Stimulated activated naive CD8-positive, alpha-beta T cell treated with anti-CD3 and anti-CD28 coated beads, Interleukin-15, Interleukin-2, amounts not matched to agents 100 U/mL and 50 U/mL, for 24 hours (primary cell): ENCODE results near the gene CYRIA.

Experiments used
- ATAC-seq: fragments of 150-1000 bp; cut with Tn5 transposase; one replicate; pipeline ENCODE4 v1.10.0; 2021
- DNase-seq: peaks from one replicate; pipeline ENCODE4 v3.0.0; 2021

The CYRIA gene

DNA sequence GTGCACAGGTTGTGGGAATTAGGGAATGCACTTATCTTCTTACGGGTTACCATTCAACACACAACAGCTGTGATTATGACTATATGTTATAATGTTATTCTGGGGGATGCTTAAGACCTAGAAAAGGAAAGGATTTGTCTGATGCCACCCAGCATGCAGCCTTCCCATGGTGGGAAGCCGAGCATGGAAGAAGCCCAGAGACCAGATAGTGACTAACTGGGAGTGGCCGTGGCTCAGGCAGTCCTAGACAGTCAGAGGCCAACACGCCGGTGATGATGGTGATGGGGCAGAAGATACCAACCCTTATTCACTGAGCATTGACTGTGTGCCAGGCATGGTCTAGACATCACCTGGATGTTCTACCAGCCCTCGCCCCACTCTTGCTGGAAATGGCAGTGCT, 35.9 kb downstream of the CYRIA start:
- ATAC-seq (no peak), DNase-seq (no peak)

DNA sequence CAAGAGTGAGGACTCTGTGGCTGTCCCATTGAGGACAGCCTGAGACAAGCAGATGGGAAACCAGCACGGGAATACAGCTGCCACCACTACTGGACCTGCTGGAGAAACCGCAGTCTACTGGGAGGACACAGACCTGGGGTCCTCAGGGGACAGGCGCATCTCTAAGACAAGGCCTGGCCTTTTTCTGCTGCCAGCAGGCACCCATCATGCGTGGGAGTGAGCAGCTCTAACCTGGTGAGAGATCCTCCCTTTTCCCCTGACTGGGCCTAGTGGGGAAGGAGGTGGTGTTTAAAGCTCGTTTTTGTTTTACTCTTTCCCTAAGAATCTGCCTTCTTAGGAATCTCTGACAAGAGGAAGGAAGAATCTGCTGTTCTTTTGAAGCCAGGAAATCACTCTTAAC, 36.6 kb downstream of the CYRIA start:
- no peak for ATAC-seq
- no peak for DNase-seq

DNA sequence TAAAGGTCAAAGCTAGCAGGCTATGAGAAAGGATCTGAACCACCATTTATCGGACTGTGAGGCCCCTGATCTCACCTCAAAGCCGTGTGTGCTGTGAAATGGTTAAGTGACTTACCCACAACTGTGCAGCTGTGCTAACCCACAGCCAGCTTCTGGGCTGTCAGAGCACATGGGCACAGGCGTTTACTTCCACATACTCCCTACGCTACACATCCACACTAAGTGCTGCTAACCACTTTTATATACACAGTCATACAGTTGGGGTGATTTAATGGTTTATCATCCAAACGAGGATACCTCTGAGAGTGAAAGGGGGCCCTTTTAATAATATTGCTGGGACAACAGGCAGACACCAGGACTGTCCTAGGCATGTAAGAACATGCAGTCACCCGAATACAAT, 37.3 kb downstream of the CYRIA start:
- ATAC-seq (peak; percentile 41), DNase-seq (no peak)

DNA sequence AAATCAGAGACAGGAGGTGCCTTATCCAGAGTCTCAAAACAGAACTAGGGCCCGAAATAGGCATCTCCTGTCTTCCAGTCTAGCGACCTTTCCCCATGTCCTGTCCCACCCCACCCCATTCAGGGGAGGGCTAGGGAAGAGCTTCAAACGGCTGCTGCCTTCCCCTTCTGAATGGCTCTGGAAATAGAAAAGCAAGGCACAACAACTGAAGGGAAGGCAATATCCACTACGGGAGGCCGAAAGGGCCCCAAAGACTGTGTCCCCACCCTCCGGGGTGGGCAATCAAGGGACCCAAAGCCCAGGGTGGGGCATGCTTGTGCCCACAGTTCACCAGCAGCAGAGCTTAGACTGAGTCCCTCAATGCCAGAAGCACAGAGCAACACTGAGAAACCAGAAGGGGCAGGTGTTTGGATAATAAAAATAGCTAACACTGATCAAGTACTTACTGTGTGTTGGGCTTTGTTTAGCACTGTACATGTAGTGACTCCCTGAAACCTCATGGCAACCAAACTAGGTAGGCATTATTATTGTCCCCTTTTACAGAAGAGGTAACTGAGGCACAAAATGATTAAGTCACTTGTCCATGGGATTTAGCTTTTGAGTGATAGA, 38.5 kb downstream of the CYRIA start:
- no peak for ATAC-seq

DNA sequence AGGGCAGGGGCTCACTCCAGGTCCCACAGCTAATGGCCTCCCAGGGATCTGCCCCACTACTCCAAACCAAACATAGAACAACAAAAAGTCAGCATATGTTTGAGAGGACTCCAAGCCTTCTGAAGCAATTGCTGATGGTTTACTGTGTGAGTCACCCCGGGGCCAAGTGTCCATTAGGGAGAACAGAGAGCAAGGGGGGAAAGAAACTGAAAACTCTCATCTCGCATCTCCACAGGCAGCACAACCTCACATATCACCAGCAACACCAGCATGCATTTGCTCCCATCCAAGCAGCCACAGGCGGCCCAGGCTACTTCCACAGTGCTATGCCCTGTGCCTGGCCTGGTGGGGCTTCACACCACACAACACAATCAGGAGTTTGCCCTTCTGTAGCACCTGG, 39.1 kb downstream of the CYRIA start:
- no peak for ATAC-seq
- no peak for DNase-seq

More for the DNA sequence above, 38.5 kb downstream of the CYRIA start:
- DNase-seq, result no peak

DNA sequence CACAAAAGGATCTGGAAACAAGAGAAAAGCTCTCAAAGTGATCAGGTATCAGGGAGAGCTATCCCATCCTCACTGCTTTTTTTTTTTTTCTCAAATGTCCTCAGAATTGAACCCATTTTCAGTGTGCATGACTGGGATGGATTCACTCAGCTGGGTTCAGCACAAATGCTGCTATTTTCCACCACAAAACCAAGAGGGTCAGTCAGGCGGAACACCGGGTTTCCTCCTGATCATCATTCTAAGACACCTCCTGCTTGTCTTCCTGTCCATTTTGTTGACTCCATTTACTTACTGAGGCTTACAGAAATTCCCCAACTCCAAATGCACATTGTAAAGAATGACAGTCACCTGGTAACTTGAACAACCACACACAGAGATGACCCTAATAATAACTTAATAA, 39.9 kb downstream of the CYRIA start:
- DNase-seq (no peak), ATAC-seq (no peak)

DNA sequence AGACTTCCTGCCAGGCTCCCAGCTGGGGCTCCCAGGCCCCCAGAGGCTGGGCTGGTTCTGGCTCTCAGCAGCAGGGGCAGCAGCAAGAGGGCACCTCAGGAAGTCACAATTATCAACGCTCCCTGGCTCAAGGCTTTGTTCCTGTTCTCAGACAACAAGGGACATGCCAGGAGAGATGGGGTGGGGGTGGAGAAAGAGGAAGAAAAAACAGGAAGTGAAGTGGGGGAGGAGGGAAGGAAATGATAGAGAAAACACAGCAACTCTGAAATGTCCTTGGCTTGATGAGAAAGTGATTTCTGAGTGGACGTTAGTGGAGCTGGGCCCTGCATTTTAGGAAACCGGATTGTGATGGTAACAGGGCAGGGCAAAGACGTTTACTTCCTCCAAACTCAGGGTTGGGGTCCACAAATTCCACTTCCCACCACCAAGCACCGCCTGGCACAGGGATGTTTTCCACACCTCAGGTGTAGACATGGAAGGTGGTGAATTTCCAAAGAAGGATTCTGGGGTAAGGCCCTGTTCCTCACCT, 40.4 kb downstream of the CYRIA start:
- DNase-seq, result no peak
- ATAC-seq, result no peak

DNA sequence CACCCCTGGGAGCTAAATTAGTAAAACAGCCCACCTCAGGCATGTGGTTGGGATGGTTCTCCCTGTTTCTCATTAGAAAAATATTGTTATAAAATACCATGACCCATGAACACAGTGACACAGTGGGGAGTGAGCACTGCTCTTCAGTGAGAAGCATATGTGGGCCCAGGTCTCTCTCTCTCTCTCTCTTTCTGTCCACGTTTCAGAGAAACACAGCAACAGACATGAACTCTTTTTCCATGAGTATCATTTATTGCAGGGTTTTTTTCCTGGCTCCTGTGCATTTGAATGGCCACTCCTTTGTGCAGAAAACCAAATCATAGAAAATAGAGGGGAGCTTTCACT, 41.2 kb downstream of the CYRIA start:
- no peak for ATAC-seq
- DNase-seq, result no peak

DNA sequence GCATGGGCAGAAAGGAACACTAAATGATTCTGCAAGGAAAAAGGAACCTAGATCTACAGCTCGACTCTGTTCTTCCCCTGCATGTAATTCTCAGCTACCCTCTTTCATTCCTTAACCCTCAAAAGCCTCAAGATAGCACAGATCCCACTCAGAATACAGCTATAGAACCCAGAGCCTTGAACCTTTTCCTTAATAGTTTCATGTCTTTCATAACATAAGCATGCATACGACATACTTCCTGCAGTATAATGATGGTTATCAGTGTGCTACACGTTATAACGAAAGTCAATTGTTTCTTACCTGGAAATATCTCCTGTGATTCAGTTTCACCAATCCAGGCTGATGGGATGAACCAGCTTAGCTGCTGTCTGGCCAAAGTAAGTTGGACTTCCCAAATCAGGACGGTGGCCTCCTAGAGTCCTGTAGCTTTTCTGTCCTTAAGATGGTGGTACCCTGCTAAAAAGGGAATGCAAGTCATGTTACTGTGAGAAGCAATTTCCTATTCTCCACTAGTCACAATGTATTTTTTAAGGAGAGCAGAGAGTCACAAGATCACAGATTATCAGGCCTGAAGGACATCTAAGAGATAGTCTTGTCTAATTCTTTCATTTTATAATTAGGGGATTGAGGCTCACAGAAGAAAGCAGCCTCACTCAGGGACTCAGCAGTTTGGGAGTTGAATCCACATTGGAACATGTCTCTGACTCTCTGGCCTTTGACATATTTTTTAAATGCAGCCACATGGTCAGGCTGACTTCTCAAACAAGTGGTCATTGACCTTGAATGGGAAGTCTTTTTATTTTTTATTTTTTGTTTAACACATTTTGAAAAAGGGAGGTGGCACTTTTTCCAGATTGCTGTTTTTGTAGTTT, 41.8 kb downstream of the CYRIA start:
- DNase-seq, result no peak
- no peak for ATAC-seq

DNA sequence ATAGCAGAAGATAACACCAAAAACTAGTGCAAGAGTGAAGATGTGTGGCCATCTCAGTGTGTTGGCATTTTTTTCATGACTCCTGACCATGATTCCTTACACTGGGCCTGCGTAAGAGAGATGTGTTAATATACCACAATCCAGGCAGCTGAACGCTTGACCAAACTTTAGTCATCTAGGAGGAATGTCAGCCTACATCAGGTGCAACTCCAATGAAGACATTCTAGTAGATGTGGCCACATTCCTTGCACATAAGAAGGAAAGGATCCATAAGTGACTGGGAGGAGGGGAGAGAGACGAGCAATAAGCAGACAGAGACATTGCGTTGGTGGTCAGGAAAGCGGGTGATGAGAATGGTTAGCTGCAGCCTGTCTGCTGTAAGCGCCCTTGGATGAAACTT, 42.6 kb downstream of the CYRIA start:
- ATAC-seq (no peak), DNase-seq (no peak)

DNA sequence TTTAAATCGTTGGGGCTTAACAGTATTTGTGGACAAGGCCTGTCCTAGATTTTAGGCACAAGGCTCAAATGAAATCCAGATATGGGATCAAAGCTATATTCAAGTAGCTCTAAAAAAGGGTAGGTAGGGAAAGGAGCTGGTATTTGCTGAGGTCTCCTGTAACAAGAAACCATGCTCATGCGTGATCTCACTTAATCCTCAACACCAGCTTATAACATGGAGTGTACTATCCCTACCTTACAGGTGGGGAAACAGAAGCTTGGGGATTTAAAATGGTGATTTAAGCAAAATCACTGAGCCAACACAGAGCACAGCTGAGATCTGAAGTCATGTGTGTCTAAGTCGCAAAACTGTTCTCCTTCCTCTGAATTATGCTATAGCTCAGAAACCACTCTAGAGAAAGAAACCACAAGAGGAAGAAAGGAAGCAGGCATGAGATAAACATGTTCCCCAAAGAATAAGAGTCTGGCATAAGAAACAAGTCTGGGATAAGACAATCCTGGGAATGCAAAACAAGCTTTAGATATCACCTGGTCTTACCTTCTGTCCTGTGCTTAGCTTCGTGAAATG, 43.1 kb downstream of the CYRIA start:
- ATAC-seq (no peak), DNase-seq (no peak)

DNA sequence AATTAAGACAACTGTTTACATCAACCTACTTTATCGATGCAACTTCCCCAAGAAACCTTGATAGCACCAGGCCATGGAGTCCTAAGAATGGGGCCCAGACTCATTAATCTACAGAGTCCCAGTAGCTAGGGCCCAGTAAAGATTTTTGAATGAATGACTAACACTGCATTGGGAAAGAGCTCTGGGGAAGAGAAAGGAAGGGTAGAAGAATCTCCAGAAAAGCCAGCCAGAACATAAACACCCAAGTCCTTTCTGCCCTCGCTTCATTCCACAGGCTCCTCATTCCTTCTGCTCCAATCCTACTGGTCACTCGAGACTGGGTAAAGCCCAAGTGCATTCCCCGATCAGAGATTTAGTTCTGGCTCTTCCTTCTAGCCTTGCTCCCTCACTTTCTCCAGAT, 44.3 kb downstream of the CYRIA start:
- no peak for ATAC-seq
- DNase-seq, result no peak

DNA sequence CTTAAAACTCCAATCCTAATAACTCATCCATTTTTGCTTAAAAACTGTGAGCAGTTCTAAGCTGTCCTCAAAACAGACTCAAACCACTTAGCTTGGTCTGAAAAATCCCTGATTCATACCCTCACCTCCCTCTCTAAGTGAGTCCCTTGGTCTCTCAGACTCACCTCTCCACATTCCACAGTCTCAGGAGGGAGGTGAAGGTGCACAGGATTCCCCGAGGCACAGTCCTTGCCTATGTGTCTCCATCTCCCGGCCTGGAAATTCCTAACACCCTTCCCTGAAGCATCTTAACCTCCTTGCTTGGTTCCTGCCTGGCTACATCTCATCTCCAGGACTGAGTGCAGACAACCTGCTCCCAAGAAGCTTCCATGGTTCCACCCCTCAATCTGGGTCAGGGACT, 45.0 kb downstream of the CYRIA start:
- ATAC-seq (no peak), DNase-seq (no peak)

DNA sequence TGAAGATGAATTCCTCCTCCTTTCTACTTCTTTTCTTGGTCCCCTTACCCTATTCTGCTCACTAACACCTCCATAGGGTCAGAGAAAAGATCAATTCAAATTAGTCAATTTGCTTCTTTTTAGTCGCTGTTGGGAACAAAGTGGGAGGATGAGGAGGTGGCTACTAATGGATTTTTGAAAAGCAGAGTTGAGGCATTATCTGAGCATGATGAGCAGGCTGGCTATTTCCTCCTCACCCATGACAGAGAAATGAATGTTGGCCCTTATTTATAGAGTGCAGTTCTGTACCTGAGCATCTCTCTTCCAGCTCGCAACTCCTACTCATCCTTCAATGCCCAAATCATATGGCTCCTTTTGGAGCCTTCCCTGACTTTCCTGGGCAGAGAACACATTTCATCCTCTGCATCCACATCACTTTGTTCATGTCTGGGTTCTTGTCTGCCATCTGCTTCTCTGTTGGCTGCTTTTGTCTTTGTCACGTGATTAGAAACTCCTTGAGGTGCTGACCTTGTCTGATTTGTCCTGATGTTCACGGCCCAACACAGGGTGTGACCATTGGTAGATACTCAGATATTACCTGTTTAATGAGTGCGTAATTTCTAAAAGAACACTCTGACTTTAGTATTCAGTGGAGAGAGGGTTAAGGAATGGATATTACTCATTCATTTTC, 45.9 kb downstream of the CYRIA start:
- DNase-seq (no peak), ATAC-seq (no peak)

DNA sequence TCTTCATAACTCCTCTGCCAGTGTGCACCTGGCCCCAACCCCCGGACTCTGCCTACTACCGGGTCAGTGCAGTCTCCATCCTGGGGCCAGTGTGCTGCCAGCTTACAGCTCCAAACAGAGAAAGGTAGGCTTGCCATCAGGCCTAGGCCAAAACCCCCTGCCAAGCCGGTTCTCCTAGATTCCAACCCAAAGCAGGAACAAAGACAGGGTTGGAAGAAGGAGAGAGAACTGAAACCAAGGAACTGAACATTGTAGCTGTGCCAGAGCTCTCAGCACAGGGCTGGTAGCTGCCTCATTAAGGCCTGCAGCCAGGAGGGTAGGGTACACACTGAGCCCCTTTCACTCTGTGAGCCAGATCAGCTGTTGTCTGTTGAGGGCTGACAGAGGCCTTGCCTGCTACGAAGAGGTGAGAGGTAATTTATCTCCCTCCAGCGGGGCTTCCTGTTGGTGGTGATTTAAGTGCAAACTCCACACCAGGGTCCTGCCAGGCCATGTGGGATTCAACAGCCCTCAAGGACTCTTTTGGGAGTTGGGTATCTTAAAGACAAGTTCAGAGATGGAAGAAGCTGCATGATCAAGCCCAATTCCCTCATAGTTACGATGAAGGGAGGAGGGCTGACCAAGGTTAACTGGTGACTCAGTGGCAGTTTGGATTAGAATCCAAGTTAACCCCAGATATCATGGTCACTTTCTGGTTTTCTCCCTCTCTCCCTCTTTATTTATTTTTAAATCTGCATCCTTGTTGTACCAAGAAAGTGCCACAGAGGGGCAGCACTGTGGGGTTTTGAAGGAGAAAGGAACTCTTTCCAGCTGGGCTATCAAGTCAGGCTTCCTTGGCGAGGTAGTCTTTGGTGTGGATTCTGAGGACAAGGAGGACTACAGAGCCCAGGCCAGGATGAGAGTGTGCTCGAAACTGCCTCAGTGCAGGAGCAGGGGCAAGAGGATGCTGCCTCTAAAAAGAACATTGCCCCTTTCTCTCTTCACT, 48.1 kb downstream of the CYRIA start:
- no peak for ATAC-seq
- DNase-seq, result no peak
